GM08714 (cell line): ENCODE data around the gene PTPRCAP.

ENCODE experiments used
- H3K4me3 ChIP-seq: fragments of 200-500 bp; sonication (Bioruptor generic); 2 replicates; pipeline ENCODE4 v1.5.1; 2014; ENCODE audit warnings: mild to moderate bottlenecking, low read length, inconsistent platforms
- ZNF274 ChIP-seq: IDR thresholded peaks from 2 replicates; pipeline ENCODE4 v1.6.1; 2012; ENCODE audit warnings: mild to moderate bottlenecking, low read depth, low read length

PTPRCAP gene

GRCh38 chr11:67406969-67407687 is 30.4 kb downstream of the PTPRCAP start:
- TF ChIP-seq ZNF274 = no peak
- H3K4me3 ChIP-seq = no peak overlapping the region

GRCh38 chr11:67406420-67406968 is 31.0 kb downstream of the PTPRCAP start:
- no peak overlapping the region for H3K4me3 ChIP-seq
- TF ChIP-seq ZNF274 = no peak

- no peak for TF ChIP-seq ZNF274
- H3K4me3 ChIP-seq = no peak overlapping the region
Observed at GRCh38 chr11:67405688-67406339, 31.7 kb downstream of the PTPRCAP start.

- H3K4me3 ChIP-seq = no peak overlapping the region; the same call in 1 of the 2 replicates
- TF ChIP-seq ZNF274 = no peak
Observed at GRCh38 chr11:67405196-67405567, 32.3 kb downstream of the PTPRCAP start.

DNA sequence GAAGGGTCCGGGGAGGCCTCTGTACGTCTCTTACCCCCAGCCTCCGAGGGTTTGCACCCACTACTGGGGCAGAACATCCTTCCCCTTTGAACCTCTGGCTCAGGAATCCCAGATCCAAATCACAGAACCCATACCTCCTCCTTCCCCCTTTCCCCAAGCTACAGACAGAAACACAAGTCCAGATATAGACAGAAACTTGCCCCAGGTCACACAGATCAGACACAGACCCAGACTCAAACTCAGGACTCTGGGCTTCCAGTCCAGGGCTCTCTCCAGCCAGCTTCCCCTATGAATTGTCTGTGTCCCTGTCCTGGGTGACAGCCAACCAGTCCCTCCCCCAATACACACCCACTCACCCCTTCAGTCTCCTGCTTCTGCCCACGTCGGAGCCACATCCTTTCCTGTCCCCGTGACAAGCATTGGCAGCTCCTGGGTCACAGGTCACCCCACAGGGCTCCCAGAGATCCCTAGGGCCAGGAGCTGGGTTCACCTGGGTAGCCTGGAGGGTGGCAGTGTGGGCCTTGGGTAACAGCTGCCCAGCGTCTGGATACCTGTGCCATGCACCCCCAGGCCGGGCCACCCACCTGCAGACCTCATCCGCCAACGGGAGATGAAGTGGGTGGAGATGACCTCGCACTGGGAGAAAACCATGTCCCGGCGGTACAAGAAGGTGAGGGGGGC is 32.8 kb downstream of the PTPRCAP start:
- peak overlapping the region; percentile 78; the same call in 1 of the 2 replicates for H3K4me3 ChIP-seq
- no peak for TF ChIP-seq ZNF274

- peak overlapping the region; percentile 78; the same call in 1 of the 2 replicates for H3K4me3 ChIP-seq
Observed at GRCh38 chr11:67403085-67403484, 34.4 kb downstream of the PTPRCAP start.

- H3K4me3 ChIP-seq = peak overlapping the region; percentile 29; the same call in 1 of the 2 replicates
Observed at GRCh38 chr11:67402192-67402839, 35.2 kb downstream of the PTPRCAP start.

DNA sequence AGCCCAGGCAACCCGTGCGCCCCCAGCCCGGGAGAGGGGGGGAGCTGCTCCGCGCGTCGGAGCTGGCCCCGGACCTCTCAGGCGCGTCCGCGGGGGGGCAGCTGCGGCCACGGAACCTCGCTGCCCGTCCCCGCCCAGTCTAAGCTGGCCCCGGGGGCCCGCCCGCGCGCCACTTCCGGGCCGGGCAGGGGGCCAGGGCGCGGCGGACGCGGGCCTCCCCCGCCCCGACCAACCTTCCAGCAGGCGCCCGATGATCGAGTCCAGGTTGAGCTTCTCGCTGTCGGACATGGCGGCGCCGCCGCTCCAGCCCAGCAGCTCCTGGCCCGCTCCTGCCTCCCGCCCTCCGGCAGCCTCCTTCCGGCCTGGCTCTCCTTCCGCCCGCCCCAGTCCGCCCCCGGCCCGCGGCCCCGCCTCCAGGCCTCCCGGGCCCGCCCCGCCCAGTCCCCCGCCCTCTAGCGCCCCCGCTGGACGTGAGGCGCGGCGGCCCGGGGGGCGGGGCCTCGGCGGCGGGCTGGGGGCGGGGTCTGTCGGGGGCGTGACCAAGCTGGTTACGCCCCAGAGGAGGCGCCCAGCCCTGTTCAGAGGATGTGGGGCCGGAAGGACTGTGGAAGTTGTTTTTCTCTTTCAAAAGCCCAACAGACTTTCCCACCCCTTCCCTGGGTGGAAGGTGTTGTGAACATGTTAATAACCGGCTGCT is 35.8 kb downstream of the PTPRCAP start, which contains the start of gene PPP1CA:
Gene PPP1CA, minus strand, starts transcription at position 364 of the 697 bp plus-strand sequence. Its CDS starts 76 bp downstream, at position 288.
- peak within 1 kb of the TSS; percentile 78 for H3K4me3 ChIP-seq
- TF ChIP-seq ZNF274 = no peak

DNA sequence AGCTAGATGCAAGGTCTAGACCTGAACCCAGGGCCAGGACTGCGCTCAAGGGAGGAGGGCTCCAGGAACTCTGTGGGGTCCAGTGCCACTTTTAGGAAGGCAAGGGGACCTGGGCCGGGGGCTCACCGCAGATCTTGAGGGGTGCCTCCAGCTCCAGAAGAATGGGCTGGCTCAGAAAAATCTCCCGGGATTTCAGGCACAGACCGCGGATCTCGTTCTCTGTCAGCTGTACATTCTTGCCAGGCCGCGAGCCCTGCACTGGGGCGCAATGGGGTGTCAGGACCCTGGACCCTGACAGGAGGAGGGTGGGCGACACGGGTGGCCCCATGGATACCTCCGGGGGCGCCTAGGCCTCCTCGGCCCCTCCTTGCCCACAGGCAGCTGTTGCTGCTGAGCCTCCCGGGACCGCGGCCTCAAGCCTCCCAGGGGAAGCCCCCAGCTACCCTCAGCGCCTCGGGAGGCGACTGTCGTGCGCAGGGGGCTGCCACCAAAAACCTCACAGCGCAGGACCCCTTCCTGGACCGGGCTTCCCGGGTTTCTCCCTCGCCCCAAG is 36.5 kb downstream of the PTPRCAP start:
- TF ChIP-seq ZNF274 = no peak
- peak overlapping the region; percentile 78 for H3K4me3 ChIP-seq

GRCh38 chr11:67400251-67400941 is 37.1 kb downstream of the PTPRCAP start:
- TF ChIP-seq ZNF274 = no peak
- H3K4me3 ChIP-seq = peak overlapping the region; percentile 78

DNA sequence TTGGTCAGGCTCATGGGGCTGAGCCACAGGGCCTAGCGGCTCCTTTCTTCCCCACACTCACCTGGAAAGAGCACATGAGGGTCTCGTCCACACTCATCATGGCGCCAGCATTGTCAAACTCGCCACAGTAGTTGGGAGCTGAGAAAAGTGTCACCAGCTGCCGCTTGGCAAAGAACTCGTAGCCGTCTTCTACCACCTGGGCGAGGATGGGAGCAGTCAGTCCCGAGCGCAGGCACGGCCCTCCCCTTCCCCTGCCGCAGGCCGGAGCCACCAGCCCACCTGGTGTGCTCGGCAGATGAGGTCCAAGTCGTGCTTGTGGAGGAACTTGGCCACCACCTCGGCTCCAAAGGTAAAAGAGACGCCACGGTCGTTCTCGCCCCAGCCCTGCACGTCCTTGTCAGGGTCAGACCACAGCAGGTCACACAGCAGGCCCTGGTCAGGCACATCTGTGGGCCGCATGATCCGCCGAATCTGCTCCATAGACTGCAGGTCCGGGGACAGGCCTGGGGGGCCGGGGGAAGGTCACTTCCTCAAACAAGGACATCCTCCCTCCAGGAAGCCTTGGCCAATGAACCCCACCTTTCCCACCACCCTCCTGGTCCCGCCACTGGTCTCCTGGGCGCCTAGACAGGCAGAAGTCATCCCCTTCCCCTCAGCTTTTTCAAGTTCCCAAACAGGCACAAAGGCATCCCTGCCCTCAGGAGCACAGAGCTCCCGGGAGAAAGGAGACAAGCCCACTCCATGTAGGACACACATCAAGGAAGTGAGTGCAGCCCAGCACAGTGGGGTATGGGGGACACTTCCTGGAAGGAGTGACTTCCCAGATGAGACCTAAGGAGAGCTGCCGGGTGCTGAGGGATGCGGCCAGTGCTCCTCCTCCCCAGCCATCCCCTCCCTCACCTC is 38.6 kb downstream of the PTPRCAP start:
- TF ChIP-seq ZNF274 = no peak
- no peak overlapping the region for H3K4me3 ChIP-seq
